Peyer's patch (tissue), 4 donors: ENCODE results near the gene NMRK2.

Experiments used
- CTCF ChIP-seq, 6 experiments: fragments of 450-650 bp in 4 of 6; fragments of 200-600 bp in 2 of 6; sonication (generic) in 1 of 6; IDR thresholded peaks; one replicate each; pipeline ENCODE4 v1.5.1; 2017 to 2019; ENCODE audit warnings: antibody characterized with exemption in 6 of 6, mild to moderate bottlenecking in 3 of 6, moderate library complexity in 1 of 6
- POLR2A ChIP-seq, 2 donors: fragments of 450-650 bp; IDR thresholded peaks; one replicate each; pipeline ENCODE4 v1.5.1; 2017; ENCODE audit warnings: antibody characterized with exemption in 2 of 2, mild to moderate bottlenecking in 2 of 2, moderate library complexity in 2 of 2

GRCh38 chr19:3908266-3909054, 24.4 kb upstream of the NMRK2 start:
- no peak for TF ChIP-seq CTCF (IDR thresholded peaks at IDR 0.05)
- no peak for TF ChIP-seq POLR2A (IDR thresholded peaks at IDR 0.05)
